HepG2 (cell line): Measurements from ENCODE around the gene TMEM132D.

Experiments
- CTCF ChIP-seq: sonication (generic); formaldehyde crosslinking; IDR thresholded peaks from 2 replicates; pipeline ENCODE4 v1.5.0; 2020; ENCODE audit warnings: mild to moderate bottlenecking, missing genetic modification reagents, moderate library complexity
- ZFP91 ChIP-seq: sonication (generic); formaldehyde crosslinking; IDR thresholded peaks from 2 replicates; pipeline ENCODE4 v1.9.0; 2022; ENCODE audit warnings: missing genetic modification reagents, mild to moderate bottlenecking, borderline replicate concordance
- ZNF329 ChIP-seq: sonication (generic); formaldehyde crosslinking; IDR thresholded peaks from 2 replicates; pipeline ENCODE4 v1.9.0; 2021; ENCODE audit warnings: low read depth, mild to moderate bottlenecking, missing genetic modification reagents
- ZSCAN5A ChIP-seq: sonication (generic); formaldehyde crosslinking; IDR thresholded peaks from 2 replicates; pipeline ENCODE4 v1.8.0; 2022; ENCODE audit warnings: mild to moderate bottlenecking, missing genetic modification reagents, borderline replicate concordance

GRCh38 chr12:129831294-129831693, 72.5 kb downstream of the TMEM132D start:
- TF ChIP-seq CTCF (CRISPR knock-in tag) (no peak), ZFP91 (CRISPR knock-in tag) (no peak), ZNF329 (CRISPR knock-in tag) (no peak), ZSCAN5A (CRISPR knock-in tag) (no peak)
